ENCODE measurements around the gene MPP1. TPM values are rescaled to one million over a fixed set of nuclear protein-coding genes. Genes with fewer than 3 reads are reported as not detected.

MPP1 gene
- total RNA-seq, 2 experiments from 2014 or later = 69.4 to 72.6 TPM

DNA sequence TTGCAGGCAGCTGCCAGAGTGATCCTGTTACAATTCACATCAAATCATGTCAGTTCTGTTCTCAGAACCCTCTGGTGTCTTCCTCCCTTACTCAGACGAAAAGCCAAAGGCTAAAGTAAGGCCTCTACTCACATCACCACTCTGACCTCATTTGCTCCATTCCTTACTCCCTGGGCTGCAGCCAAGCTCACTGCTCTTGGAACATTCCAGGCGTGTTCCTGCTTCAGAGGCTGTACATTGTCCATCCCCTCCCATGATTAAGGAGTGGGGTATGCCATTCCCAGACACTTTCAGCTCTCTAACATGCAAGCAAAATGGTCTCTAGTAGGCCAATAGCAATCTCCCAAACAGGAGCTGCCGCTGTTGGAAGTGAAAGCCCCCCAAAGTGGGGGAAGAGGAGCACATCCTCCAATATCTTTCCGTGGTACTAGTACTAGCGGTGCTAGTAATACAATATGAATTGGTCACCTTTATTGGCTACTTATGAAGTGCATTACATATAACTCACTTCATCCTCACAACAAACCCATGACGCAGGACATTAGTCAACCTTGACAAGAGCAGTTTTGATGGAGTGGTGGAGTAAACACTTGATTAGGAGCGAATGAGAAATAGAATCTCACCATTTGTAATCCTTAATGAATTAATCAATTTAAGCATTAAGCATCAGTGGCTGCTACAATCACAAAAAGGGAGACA lies 69.4 kb downstream of the MPP1 start:
- no peak for DNase-seq
- Mint-ChIP-seq H3K27ac (peak overlapping the region; percentile 96), H3K4me1 (ENCODE audit: low read depth) (peaks cover 93% of the 10 kb centered on the region), H3K27me3 (ENCODE audit: low read depth) (no peaks in the 10 kb centered on the region), H3K9me3 (ENCODE audit: insufficient read depth) (no peaks in the 10 kb centered on the region), H3K4me3 (peak overlapping the region; percentile 65), H3K36me3 (ENCODE audit: low read depth) (peaks cover 32% of the 10 kb centered on the region)
- no peak for ATAC-seq
- ChIA-PET POLR2A (interaction anchor here (1.3 to 2.6 kb wide), 2 partner anchors 11 to 17 kb away, joined by 5 to 12 read pairs; no protein-coding TSS in a partner anchor), CTCF (interaction anchor here (1.5 to 8.2 kb wide), 3 partner anchors 10 to 18 kb away, joined by 3 to 75 read pairs (median 35); partner anchors contain the start of gene GAB3)

DNA sequence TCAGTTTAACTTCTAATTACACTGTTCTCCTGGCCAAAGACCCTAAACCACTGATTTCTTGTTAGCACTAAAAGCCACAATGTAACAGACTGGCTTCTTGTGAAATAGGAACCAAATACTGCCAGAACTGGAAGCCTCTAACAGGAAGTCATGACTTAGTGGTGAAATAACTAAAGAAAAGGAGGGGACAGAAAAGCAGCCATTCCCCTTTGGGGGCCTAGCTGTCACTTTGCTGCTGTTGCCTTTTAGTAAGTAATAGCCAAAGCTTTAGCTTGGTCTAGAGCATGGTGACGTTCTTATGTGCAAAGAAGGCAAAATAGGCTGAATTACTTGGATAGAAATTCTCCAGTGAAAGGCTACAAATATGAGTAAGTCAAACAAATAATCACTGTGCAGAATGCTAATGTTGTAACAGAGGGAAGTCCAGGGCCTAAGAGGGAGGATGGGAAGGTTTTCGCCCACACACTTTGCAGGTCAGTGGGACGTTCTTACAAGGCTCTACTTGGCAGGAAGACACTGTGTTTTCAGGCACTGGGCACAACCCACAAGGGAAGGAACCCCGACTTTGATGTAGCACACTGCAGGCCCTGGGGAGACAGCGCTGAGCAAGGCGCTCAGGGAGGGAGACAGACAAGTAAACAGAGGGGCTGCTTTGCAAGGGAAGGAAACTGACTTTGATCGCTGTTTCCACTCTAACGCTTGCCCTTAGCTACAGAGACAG lies 71.1 kb downstream of the MPP1 start:
- POLR2A ChIA-PET = interaction anchor here (0.6 to 2.6 kb wide), 3 partner anchors 9 to 74 kb away, joined by 3 to 12 read pairs (median 5); no protein-coding TSS in a partner anchor
- peak overlapping the region; percentile 96 for H3K27ac Mint-ChIP-seq

DNA sequence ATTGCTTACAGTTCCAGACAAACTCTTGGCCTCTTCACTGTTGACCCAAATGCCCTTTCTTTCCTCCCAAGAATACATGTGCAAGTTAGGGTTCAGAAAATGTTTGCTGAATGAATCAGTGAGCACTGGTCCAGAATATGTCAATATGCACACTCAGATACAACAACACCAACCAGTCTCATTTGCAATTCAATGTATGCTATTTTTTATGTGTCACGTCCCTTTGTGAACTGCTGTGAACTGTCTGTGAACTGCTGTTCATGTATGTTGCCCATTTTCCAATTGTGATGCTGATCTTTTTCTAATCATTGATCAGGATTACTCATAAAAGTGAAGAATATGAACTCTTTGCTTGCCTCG lies 72.2 kb downstream of the MPP1 start:
- H3K36me3 Mint-ChIP-seq (ENCODE audit: low read depth) = peaks cover 44% of the 10 kb centered on the region
- H3K9me3 Mint-ChIP-seq (ENCODE audit: insufficient read depth) = no peaks in the 10 kb centered on the region
- no peaks in the 10 kb centered on the region for H3K27me3 Mint-ChIP-seq (ENCODE audit: low read depth)
- H3K4me1 Mint-ChIP-seq (ENCODE audit: low read depth) = peaks cover 98% of the 10 kb centered on the region
- CTCF ChIA-PET = interaction anchor here (4.7 to 10.7 kb wide), 3 partner anchors 15 to 17 kb away, joined by 35 to 163 read pairs (median 75); partner anchors contain the start of gene GAB3
- no peak for DNase-seq
- POLR2A ChIA-PET = interaction anchor here (1.3 to 2.6 kb wide), 2 partner anchors 14 to 15 kb away, joined by 6 to 12 read pairs; no protein-coding TSS in a partner anchor
- peak overlapping the region; percentile 96 for H3K27ac Mint-ChIP-seq
- H3K4me3 Mint-ChIP-seq = peak overlapping the region; percentile 70
- peak; percentile 11 for ATAC-seq

More for the DNA sequence above, 71.1 kb downstream of the MPP1 start:
- DNase-seq (peak; percentile 59), ATAC-seq (peak; percentile 78)
- Mint-ChIP-seq H3K9me3 (ENCODE audit: insufficient read depth) (no peaks in the 10 kb centered on the region), H3K27me3 (ENCODE audit: low read depth) (no peaks in the 10 kb centered on the region), H3K4me1 (ENCODE audit: low read depth) (peaks cover 97% of the 10 kb centered on the region), H3K36me3 (ENCODE audit: low read depth) (peaks cover 35% of the 10 kb centered on the region), H3K4me3 (peak overlapping the region; percentile 70)
- CTCF ChIA-PET = interaction anchor here (4.7 to 8.2 kb wide), 2 partner anchors 16 kb away, joined by 35 to 75 read pairs; partner anchors contain the start of gene GAB3

DNA sequence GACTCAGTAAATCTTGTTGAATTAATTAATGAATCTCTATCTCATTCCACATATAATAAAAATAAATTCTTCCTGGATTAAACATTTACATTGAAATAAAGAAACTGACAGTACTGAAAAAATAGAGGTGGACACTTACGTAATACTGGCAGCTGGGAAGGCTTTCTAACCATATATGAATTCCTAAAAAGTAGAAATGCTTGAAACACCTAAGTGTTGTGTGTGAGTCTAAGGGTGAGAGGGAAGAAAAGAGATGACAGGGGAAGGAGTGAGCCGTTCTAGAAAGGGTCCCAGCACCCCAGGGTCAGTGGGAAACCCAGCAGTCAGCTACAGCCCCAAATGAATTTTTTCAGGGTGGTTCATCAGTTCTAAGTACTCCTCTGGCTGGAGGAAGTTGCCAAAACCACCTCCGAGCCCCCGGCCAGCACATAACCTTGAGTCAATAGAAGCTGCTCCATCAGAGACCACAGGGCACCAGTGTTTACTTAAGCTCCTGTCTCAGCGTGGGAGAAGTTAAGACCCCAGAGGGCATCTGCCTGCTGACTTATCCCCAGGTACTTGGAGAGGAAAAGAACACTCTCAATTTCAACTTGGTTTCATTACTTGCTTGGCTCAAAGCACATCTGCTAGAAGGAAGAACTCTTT lies 72.7 kb downstream of the MPP1 start:
- Mint-ChIP-seq H3K27me3 (ENCODE audit: low read depth) (no peaks in the 10 kb centered on the region), H3K36me3 (ENCODE audit: low read depth) (peaks cover 42% of the 10 kb centered on the region), H3K27ac (peak overlapping the region; percentile 96), H3K4me3 (peak overlapping the region; percentile 70), H3K4me1 (ENCODE audit: low read depth) (peaks cover 99% of the 10 kb centered on the region), H3K9me3 (ENCODE audit: insufficient read depth) (no peaks in the 10 kb centered on the region)
- ChIA-PET CTCF (interaction anchor here (1.8 to 10.7 kb wide), 3 partner anchors 14 to 19 kb away, joined by 8 to 163 read pairs (median 35); partner anchors contain the start of gene GAB3), POLR2A (interaction anchor here (0.8 to 1.3 kb wide), 5 partner anchors 13 to 30 kb away, joined by 3 to 6 read pairs (median 4); partner anchors contain the start of genes DKC1 and GAB3)
- DNase-seq (peak; percentile 36), ATAC-seq (peak; percentile 21)

DNA sequence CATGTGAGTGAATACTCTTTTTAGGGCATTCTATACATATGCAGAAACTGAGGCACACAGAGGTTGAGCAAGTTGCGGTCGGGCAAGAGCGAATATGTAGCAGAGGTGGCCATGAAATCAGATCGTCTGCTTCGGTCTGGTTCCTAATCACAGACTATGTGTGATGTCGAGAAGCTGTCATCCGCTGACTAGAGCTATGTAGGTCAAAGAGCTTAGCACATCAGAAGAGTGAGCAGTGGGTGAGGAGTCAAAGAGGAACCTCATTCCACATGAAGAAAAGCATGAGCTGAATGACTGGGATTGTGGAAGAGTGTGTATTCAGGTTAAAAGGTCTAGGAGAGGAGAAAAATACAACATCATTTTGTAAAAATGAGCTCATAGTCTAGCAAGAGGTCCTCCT lies 73.4 kb downstream of the MPP1 start:
- ATAC-seq = no peak
- H3K27ac Mint-ChIP-seq = peak overlapping the region; percentile 96
- H3K4me1 Mint-ChIP-seq (ENCODE audit: low read depth) = peaks cover 99% of the 10 kb centered on the region
- CTCF ChIA-PET = interaction anchor here (1.8 to 10.7 kb wide), 3 partner anchors 14 to 19 kb away, joined by 8 to 163 read pairs (median 35); partner anchors contain the start of gene GAB3
- no peaks in the 10 kb centered on the region for H3K9me3 Mint-ChIP-seq (ENCODE audit: insufficient read depth)
- no peak for DNase-seq
- peaks cover 41% of the 10 kb centered on the region for H3K36me3 Mint-ChIP-seq (ENCODE audit: low read depth)
- H3K4me3 Mint-ChIP-seq = peak overlapping the region; percentile 40
- no peaks in the 10 kb centered on the region for H3K27me3 Mint-ChIP-seq (ENCODE audit: low read depth)
- POLR2A ChIA-PET = interaction anchor here (0.8 to 1.3 kb wide), 5 partner anchors 12 to 30 kb away, joined by 3 to 6 read pairs (median 4); partner anchors contain the start of genes DKC1 and GAB3

DNA sequence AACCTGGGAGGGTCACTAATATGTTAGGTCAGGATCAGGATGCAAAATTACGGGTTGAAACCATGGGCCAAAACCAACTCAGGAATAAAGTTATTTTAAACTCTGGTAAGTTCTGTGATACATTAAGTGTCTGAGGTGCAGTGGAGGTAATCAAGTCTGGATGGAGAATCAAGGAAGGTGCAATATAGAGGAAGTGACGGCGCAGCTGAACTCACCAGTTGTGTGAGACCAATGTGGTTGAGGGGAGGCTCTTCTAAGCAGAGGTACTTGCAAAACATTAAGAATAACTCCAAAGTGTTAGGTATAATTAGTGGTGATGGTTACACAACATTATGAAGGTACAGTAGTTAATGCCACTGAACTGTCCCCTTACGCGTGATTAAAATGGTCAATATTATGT lies 74.1 kb downstream of the MPP1 start:
- Mint-ChIP-seq H3K4me3 (peak overlapping the region; percentile 22), H3K9me3 (ENCODE audit: insufficient read depth) (no peaks in the 10 kb centered on the region)
- CTCF ChIA-PET = interaction anchor here (0.9 to 10.7 kb wide), 4 partner anchors 11 to 18 kb away, joined by 3 to 163 read pairs (median 22); partner anchors contain the start of gene GAB3

DNA sequence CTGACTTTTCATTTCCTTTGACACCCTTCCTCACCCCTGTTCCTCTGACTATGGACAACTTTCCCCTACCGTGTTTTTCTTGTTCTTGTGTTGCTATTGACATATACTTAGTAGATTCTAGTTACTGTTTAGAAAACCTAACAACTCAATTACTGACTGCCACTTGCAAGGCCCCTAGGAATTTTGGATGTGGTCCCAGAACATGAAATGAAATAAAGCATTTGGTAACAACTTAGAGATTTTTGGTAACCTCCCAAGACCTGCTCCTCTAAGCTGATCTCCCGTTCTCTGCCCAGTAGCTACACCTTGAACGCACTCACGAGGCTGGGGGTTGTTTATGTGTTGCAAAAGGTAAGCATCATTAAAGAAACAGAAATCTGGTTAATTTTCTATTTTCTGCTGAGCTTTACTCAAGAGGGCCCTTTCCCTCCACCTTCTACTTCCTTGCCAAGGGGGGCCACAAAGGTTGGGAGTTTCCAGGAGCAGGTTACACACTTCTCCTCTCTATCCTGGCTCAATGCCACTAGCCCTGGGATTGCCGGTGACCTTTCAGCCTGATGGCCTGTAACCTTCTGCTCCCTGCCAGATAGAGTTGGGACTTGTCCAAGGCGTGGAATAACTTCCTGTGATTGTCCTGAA lies 74.9 kb downstream of the MPP1 start:
- ATAC-seq = no peak
- no peak for DNase-seq
- Mint-ChIP-seq H3K27ac (peak overlapping the region; percentile 96), H3K36me3 (ENCODE audit: low read depth) (peaks cover 46% of the 10 kb centered on the region), H3K4me3 (no peak overlapping the region), H3K9me3 (ENCODE audit: insufficient read depth) (no peaks in the 10 kb centered on the region), H3K4me1 (ENCODE audit: low read depth) (peaks cover 99% of the 10 kb centered on the region), H3K27me3 (ENCODE audit: low read depth) (no peaks in the 10 kb centered on the region)
- ChIA-PET POLR2A (interaction anchor here (1.0 kb wide), 1 partner anchor 20 kb away, joined by 3 read pairs; no protein-coding TSS in a partner anchor), CTCF (interaction anchor here (0.9 to 10.7 kb wide), 4 partner anchors 12 to 19 kb away, joined by 3 to 163 read pairs (median 6); partner anchors contain the start of gene GAB3)

More for the DNA sequence above, 74.1 kb downstream of the MPP1 start:
- DNase-seq = peak; percentile 45
- peaks cover 43% of the 10 kb centered on the region for H3K36me3 Mint-ChIP-seq (ENCODE audit: low read depth)
- H3K27ac Mint-ChIP-seq = peak overlapping the region; percentile 96
- H3K4me1 Mint-ChIP-seq (ENCODE audit: low read depth) = peaks cover 99% of the 10 kb centered on the region
- ATAC-seq = no peak
- POLR2A ChIA-PET = interaction anchor here (1.3 kb wide), 1 partner anchor 12 kb away, joined by 4 read pairs; no protein-coding TSS in a partner anchor
- no peaks in the 10 kb centered on the region for H3K27me3 Mint-ChIP-seq (ENCODE audit: low read depth)

DNA sequence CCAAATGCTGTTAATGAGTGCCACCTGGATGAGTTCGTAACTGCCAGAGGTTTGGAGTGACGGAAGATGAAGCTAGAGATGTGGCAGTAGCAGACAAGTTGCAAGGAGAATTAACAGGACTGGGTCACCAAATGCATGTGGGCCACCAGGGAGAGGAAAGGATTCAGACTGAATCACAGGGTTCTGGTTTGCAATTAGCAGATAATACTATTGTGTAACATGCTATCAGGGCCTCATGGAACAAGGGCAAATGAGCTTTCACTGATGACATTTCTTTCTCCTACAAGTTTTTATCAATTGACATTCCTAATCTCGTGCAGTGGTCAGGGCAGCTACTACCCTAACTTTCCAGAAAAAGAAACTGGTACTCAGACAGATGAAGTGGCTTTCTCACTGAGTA lies 75.8 kb downstream of the MPP1 start:
- ChIA-PET CTCF (interaction anchor here (0.9 to 10.7 kb wide), 5 partner anchors 10 to 20 kb away, joined by 3 to 163 read pairs (median 4); partner anchors contain the start of gene GAB3), POLR2A (interaction anchor here (0.6 to 1.3 kb wide), 3 partner anchors 19 to 88 kb away, joined by 3 to 6 read pairs (median 3); no protein-coding TSS in a partner anchor)
- Mint-ChIP-seq H3K27ac (peak overlapping the region; percentile 72), H3K36me3 (ENCODE audit: low read depth) (peaks cover 46% of the 10 kb centered on the region), H3K4me3 (no peak overlapping the region), H3K27me3 (ENCODE audit: low read depth) (no peaks in the 10 kb centered on the region), H3K9me3 (ENCODE audit: insufficient read depth) (no peaks in the 10 kb centered on the region), H3K4me1 (ENCODE audit: low read depth) (peaks cover 99% of the 10 kb centered on the region)
- DNase-seq (no peak), ATAC-seq (no peak)

All from activated CD8-positive, alpha-beta T cell treated with anti-CD3 and anti-CD28 coated beads, Interleukin-2, amount 10 ng/mL, durations not matched to agents 7 days and 5 days (primary cell).